ENCODE results near the gene GBF1. TPM values are rescaled to one million over a fixed set of nuclear protein-coding genes. Genes with fewer than 3 reads are reported as not detected.

GBF1 gene
- polyA plus RNA-seq, 1 experiment: 31.9 TPM

GRCh38 chr10:102285133-102285532 is 39.8 kb downstream of the GBF1 start:
- TF ChIP-seq, protein P1, sequence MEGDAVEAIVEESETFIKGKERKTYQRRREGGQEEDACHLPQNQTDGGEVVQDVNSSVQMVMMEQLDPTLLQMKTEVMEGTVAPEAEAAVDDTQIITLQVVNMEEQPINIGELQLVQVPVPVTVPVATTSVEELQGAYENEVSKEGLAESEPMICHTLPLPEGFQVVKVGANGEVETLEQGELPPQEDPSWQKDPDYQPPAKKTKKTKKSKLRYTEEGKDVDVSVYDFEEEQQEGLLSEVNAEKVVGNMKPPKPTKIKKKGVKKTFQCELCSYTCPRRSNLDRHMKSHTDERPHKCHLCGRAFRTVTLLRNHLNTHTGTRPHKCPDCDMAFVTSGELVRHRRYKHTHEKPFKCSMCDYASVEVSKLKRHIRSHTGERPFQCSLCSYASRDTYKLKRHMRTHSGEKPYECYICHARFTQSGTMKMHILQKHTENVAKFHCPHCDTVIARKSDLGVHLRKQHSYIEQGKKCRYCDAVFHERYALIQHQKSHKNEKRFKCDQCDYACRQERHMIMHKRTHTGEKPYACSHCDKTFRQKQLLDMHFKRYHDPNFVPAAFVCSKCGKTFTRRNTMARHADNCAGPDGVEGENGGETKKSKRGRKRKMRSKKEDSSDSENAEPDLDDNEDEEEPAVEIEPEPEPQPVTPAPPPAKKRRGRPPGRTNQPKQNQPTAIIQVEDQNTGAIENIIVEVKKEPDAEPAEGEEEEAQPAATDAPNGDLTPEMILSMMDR (IDR thresholded peaks at IDR 0.05; ENCODE audit: low read depth, low read length): no peak
- no peak overlapping the region for H3K27ac ChIP-seq (ENCODE audit: low read depth, low read length)
- ChIA-PET CTCF (no interaction called here), POLR2A (no interaction called here)
- no peaks in the 10 kb centered on the region for H3K9me3 ChIP-seq (ENCODE audit: control insufficient read depth, insufficient read depth, low read length)
- H3K27me3 ChIP-seq (ENCODE audit: control insufficient read depth, insufficient read depth, low read length): no peaks in the 10 kb centered on the region
- no peak overlapping the region for H3K4me3 ChIP-seq (ENCODE audit: low read depth, low read length)
- no peak for DNase-seq (ENCODE audit: low read depth, low spot score)

- TF ChIP-seq, protein P1 (IDR thresholded peaks at IDR 0.05; ENCODE audit: low read depth, low read length): no peak
- Histone ChIP-seq H3K9me3 (ENCODE audit: control insufficient read depth, insufficient read depth, low read length) (no peaks in the 10 kb centered on the region), H3K4me3 (ENCODE audit: low read depth, low read length) (no peak overlapping the region), H3K27me3 (ENCODE audit: control insufficient read depth, insufficient read depth, low read length) (no peaks in the 10 kb centered on the region), H3K27ac (ENCODE audit: low read depth, low read length) (no peak overlapping the region)
- POLR2A ChIA-PET: no interaction called here
- no peak for DNase-seq (ENCODE audit: low read depth, low spot score)
- CTCF ChIA-PET: interaction anchor here (0.6 to 1.0 kb wide), 2 partner anchors 57 to 113 kb away, joined by 3 read pairs; no protein-coding TSS in a partner anchor
These were observed 40.9 kb downstream of the GBF1 start for GRCh38 chr10:102286216-102286615.

DNA sequence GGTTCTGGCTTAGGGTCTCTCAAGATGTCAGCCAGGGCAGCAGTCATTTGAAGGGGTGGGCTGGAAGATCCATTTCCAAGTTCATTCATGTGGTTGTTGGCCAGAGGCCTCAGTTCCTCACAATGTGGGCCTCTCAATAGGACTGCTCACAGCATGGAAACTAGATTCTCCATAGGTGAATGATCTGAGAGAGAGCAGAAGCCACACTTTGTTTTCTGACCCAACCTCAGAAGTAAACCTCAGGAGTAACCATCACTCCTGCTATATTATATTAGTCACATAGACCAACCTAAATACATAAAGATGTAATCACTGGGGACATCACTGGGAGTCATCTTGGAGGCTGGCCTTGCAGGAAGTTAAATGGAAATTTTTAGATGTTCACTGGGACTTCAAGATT is 42.2 kb downstream of the GBF1 start:
- Histone ChIP-seq H3K4me3 (ENCODE audit: low read depth, low read length) (no peak overlapping the region), H3K9me3 (ENCODE audit: control insufficient read depth, insufficient read depth, low read length) (no peaks in the 10 kb centered on the region), H3K27ac (ENCODE audit: low read depth, low read length) (no peak overlapping the region), H3K27me3 (ENCODE audit: control insufficient read depth, insufficient read depth, low read length) (no peaks in the 10 kb centered on the region)
- TF ChIP-seq, protein P1 (IDR thresholded peaks at IDR 0.05; ENCODE audit: low read depth, low read length): no peak
- DNase-seq (ENCODE audit: low read depth, low spot score): no peak
- ChIA-PET CTCF (no interaction called here), POLR2A (no interaction called here)

- Histone ChIP-seq H3K27me3 (ENCODE audit: control insufficient read depth, insufficient read depth, low read length) (no peaks in the 10 kb centered on the region), H3K9me3 (ENCODE audit: control insufficient read depth, insufficient read depth, low read length) (no peaks in the 10 kb centered on the region), H3K4me3 (ENCODE audit: low read depth, low read length) (no peak overlapping the region), H3K27ac (ENCODE audit: low read depth, low read length) (no peak overlapping the region)
- POLR2A ChIA-PET: interaction anchor here (0.6 kb wide), 1 partner anchor 58 kb away, joined by 4 read pairs; no protein-coding TSS in a partner anchor
- TF ChIP-seq, protein P1 (IDR thresholded peaks at IDR 0.05; ENCODE audit: low read depth, low read length): no peak
- no peak for DNase-seq (ENCODE audit: low read depth, low spot score)
- CTCF ChIA-PET: interaction anchor here (0.7 kb wide), 1 partner anchor 16 kb away, joined by 4 read pairs; no protein-coding TSS in a partner anchor
These were observed 42.7 kb downstream of the GBF1 start for GRCh38 chr10:102287991-102288390.

DNA sequence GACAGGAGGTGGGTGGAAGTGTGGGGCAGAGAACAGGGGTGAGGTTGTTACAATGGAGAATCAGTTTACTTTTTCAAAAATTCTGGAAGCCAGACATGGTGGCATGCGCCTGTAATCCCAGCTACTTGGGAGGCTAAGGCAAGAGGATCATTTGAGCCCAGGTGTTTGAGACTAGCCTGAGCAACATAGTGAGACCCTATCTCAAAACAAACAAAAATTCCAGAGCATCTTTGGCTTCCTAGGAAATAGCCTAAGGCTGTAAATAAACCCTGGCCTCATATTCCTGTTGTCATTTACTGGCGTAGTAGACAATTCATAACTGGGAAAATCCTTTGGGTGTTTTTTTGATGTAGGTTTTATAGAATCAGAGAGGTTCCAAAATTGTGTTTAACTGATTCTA is 44.0 kb downstream of the GBF1 start:
- TF ChIP-seq, protein P1 (IDR thresholded peaks at IDR 0.05; ENCODE audit: low read depth, low read length): no peak
- no peak for DNase-seq (ENCODE audit: low read depth, low spot score)
- ChIA-PET CTCF (interaction anchor here (0.8 kb wide), 1 partner anchor 36 kb away, joined by 3 read pairs; no protein-coding TSS in a partner anchor), POLR2A (no interaction called here)
- no peaks in the 10 kb centered on the region for H3K9me3 ChIP-seq (ENCODE audit: control insufficient read depth, insufficient read depth, low read length)
- H3K27me3 ChIP-seq (ENCODE audit: control insufficient read depth, insufficient read depth, low read length): no peaks in the 10 kb centered on the region
- H3K27ac ChIP-seq (ENCODE audit: low read depth, low read length): no peak overlapping the region
- no peak overlapping the region for H3K4me3 ChIP-seq (ENCODE audit: low read depth, low read length)
